ENCODE data around the gene HNRNPU.

DNA sequence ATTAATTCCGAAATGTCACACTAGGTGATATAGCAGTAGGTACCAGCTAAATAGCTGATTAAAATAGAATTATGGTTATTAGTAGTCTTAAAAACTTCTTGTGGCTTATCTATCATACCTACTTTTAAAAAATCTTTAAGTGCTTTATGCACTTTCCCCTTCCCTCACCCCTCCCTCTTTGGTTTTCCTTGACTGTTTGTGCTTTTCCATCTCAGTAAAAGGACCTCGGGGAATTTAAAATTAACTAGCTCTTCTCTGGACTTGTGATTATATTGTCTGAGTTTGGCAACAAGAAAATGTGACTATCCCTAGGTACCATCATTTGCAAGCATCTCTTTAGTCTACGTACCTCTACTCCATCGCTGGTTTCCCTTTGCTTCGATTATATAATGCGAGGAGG, 17.7 kb downstream of the HNRNPU start:
- TF ChIP-seq TAF1 (IDR thresholded peaks at IDR 0.05; ENCODE audit: borderline replicate concordance, low read depth, low read length) (no peak), POLR2AphosphoS5 (IDR thresholded peaks at IDR 0.05; ENCODE audit: low read depth, low read length) (no peak)
